Stimulated activated CD8-positive, alpha-beta memory T cell treated with anti-CD3 and anti-CD28 coated beads, Interleukin-4, amount 100 ng/mL, for 24 hours (primary cell): ENCODE results near the gene PABPC1L.
"Not testable (repeated sequence)": the region's sequence is repeated elsewhere in the genome, so short reads cannot be mapped to it uniquely, and the experiment has no call there.

Source experiments
- DNase-seq: peaks from one replicate; pipeline ENCODE4 v3.0.0-alpha.2; 2020; ENCODE audit warnings: low read depth

Gene PABPC1L

GRCh38 chr20:44909872-44910689 lies at the start of gene PABPC1L:
Gene PABPC1L (plus strand): TSS chr20:44910060. CDS start chr20:44910144, 84 bp downstream.
- DNase-seq, result peak; percentile 68

- no peak for DNase-seq
Observed at GRCh38 chr20:44861531-44862006, 48.3 kb upstream of the PABPC1L start.

GRCh38 chr20:44862286-44862685 lies 47.6 kb upstream of the PABPC1L start:
- no peak for DNase-seq

GRCh38 chr20:44863365-44864084 lies 46.3 kb upstream of the PABPC1L start:
- DNase-seq, result not testable (repeated sequence)

- not testable (repeated sequence) for DNase-seq
Observed at GRCh38 chr20:44864493-44864892, 45.4 kb upstream of the PABPC1L start.

GRCh38 chr20:44866703-44867335 lies 43.0 kb upstream of the PABPC1L start:
- no peak for DNase-seq

- no peak for DNase-seq
Observed at GRCh38 chr20:44869471-44869870, 40.4 kb upstream of the PABPC1L start.

- not testable (repeated sequence) for DNase-seq
Observed at GRCh38 chr20:44882360-44882759, 27.5 kb upstream of the PABPC1L start.

GRCh38 chr20:44883214-44883902 lies 26.5 kb upstream of the PABPC1L start:
- DNase-seq, result no peak

- no peak for DNase-seq
Observed at GRCh38 chr20:44884907-44885391, 24.9 kb upstream of the PABPC1L start.

- DNase-seq, result peak; percentile 99
Observed at GRCh38 chr20:44885392-44886265, 24.2 kb upstream of the PABPC1L start, which contains the start of gene YWHAB. Gene YWHAB (plus strand): TSS chr20:44885705. CDS start chr20:44901534, 15,829 bp downstream.

GRCh38 chr20:44886266-44886651 lies 23.6 kb upstream of the PABPC1L start:
- DNase-seq, result no peak

- no peak for DNase-seq
Observed at GRCh38 chr20:44886828-44887227, 23.0 kb upstream of the PABPC1L start.

- DNase-seq, result no peak
Observed at GRCh38 chr20:44887466-44887865, 22.4 kb upstream of the PABPC1L start.

GRCh38 chr20:44888226-44889103 lies 21.4 kb upstream of the PABPC1L start:
- DNase-seq, result no peak

GRCh38 chr20:44891826-44892225 lies 18.0 kb upstream of the PABPC1L start:
- DNase-seq, result no peak

GRCh38 chr20:44894959-44895358 lies 14.9 kb upstream of the PABPC1L start:
- DNase-seq, result no peak

- no peak for DNase-seq
Observed at GRCh38 chr20:44896583-44896982, 13.3 kb upstream of the PABPC1L start.

- DNase-seq, result no peak
Observed at GRCh38 chr20:44897133-44897532, 12.7 kb upstream of the PABPC1L start.
